K562 (cell line): ENCODE data around the gene SDSL. TPM values are rescaled to one million over a fixed set of nuclear protein-coding genes. Genes with fewer than 3 reads are reported as not detected.

Experiments used
- ATAC-seq: fragments of 200-7000 bp; cut with Tn5 transposase; 3 replicates; pipeline ENCODE4 v1.9.1; 2020; ENCODE audit warnings: moderate library complexity
- BruUV-seq: library from RNA; stranded (reverse); fragments of 400-500 nt; replicated peaks from 2 replicates; lab custom pipeline; 2021; lab: Mats Ljungman, UMichigan
- CTCF ChIA-PET: fragments of 300-600 bp; formaldehyde crosslinking; extraction: SDS; loops from one replicate; lab custom pipeline; 2021; ENCODE audit warnings: low intra/inter-chr PET ratio; lab: Yijun Ruan, JAX
- POLR2A ChIA-PET: fragments of 300-600, 350-650 bp; sonication (Branson Sonifier 250); formaldehyde crosslinking; extraction: SDS; loops from one replicate; lab custom pipeline; 2021; ENCODE audit warnings: antibody characterized with exemption, inconsistent platforms; lab: Yijun Ruan, JAX
- DNase-seq, 4 experiments: peaks; one replicate each; pipeline versions ENCODE4 v3.0.0 to v3.0.0-alpha.2; 2011 to 2018; ENCODE audit warnings: low spot score in 3 of 4, mixed read lengths in 3 of 4; ENCODE audit errors: extremely low read depth in 1 of 4
- FAIRE-seq: peaks from 2 replicates; lab custom pipeline; 2011; peaks lifted over from hg19 to GRCh38; lab: Jason Lieb, UNC
- H2AFZ ChIP-seq: 2 replicates; pipeline ENCODE4 v1.6.0; 2011; ENCODE audit warnings: low read depth, low read length, control low read depth, inconsistent platforms
- H3K27ac ChIP-seq: fragments of 200-600 bp; 3 replicates; pipeline ENCODE4 v1.8.0; 2011; ENCODE audit warnings: low read depth, mild to moderate bottlenecking, control low read depth, inconsistent platforms, low read length, moderate library complexity, mixed read lengths; ENCODE audit errors: extremely low read depth
- H3K27me3 ChIP-seq, 2 experiments: fragments of 300-600 bp in 1 of 2; 2 replicates in 1 of 2; 3 replicates in 1 of 2; pipeline versions ENCODE4 v1.6.0 to v1.8.0; 2011; ENCODE audit warnings: inconsistent platforms in 2 of 2, low read length in 2 of 2, mild to moderate bottlenecking in 1 of 2, mixed read lengths in 1 of 2, moderate library complexity in 1 of 2; ENCODE audit not compliant: control insufficient read depth in 2 of 2, insufficient read depth in 2 of 2
- H3K36me3 ChIP-seq: fragments of 300-600 bp; 3 replicates; pipeline ENCODE4 v1.8.0; 2011; ENCODE audit warnings: mild to moderate bottlenecking, low read length, inconsistent platforms; ENCODE audit not compliant: control insufficient read depth, insufficient read depth
- H3K4me1 ChIP-seq, 2 experiments: fragments of 200-600 bp in 1 of 2; replicated peaks in 1 of 2; 2 replicates in 1 of 2; 3 replicates in 1 of 2; pipeline versions ENCODE4 v1.5.1 to v1.8.0; 2011; ENCODE audit warnings: inconsistent platforms in 2 of 2, low read length in 2 of 2, mild to moderate bottlenecking in 1 of 2, mixed read lengths in 1 of 2, moderate library complexity in 1 of 2; ENCODE audit not compliant: control insufficient read depth in 2 of 2, insufficient read depth in 2 of 2
- H3K4me2 ChIP-seq: 2 replicates; pipeline ENCODE4 v1.6.1; 2011; ENCODE audit warnings: low read length, control low read depth, inconsistent platforms, mixed read lengths; ENCODE audit not compliant: insufficient read depth
- H3K4me3 ChIP-seq: fragments of 200-600 bp; sonication (generic), shearing (Covaris generic); 2 replicates; pipeline ENCODE4 v1.5.1; 2016; ENCODE audit warnings: control low read depth, inconsistent platforms
- H3K79me2 ChIP-seq: fragments of 200-600 bp; 3 replicates; pipeline ENCODE4 v1.8.0; 2011; ENCODE audit warnings: low read length, inconsistent platforms; ENCODE audit not compliant: control insufficient read depth, insufficient read depth
- H3K9ac ChIP-seq, 2 experiments: 2 replicates each; pipeline versions ENCODE4 v1.6.0 to v1.6.1; 2011; ENCODE audit warnings: low read depth in 2 of 2, low read length in 2 of 2, control low read depth in 1 of 2, inconsistent platforms in 1 of 2, mild to moderate bottlenecking in 1 of 2, mixed read lengths in 1 of 2; ENCODE audit not compliant: insufficient read depth in 1 of 2
- H3K9me1 ChIP-seq: one replicate; pipeline ENCODE4 v1.6.0; 2011; ENCODE audit warnings: inconsistent platforms, mild to moderate bottlenecking, low read length, moderate library complexity; ENCODE audit not compliant: control insufficient read depth, insufficient read depth
- H3K9me3 ChIP-seq: replicated peaks from 2 replicates; pipeline ENCODE4 v1.5.1; 2011; ENCODE audit warnings: low read depth, low read length, inconsistent platforms; ENCODE audit not compliant: control insufficient read depth, insufficient read depth
- H4K20me1 ChIP-seq: replicated peaks from 2 replicates; pipeline ENCODE4 v1.6.1; 2011; ENCODE audit warnings: low read length, inconsistent platforms, mixed read lengths; ENCODE audit not compliant: control insufficient read depth, insufficient read depth
- CCAR2 ChIP-seq: fragments of 200-400 bp; formaldehyde crosslinking; IDR thresholded peaks from 2 replicates; pipeline ENCODE4 v1.6.1; 2017; ENCODE audit warnings: mild to moderate bottlenecking, low read depth, low read length
- CREB3L1 ChIP-seq: fragments of 450-650 bp; IDR thresholded peaks from 2 replicates; pipeline ENCODE4 v1.6.1; 2014; ENCODE audit warnings: low read depth, mild to moderate bottlenecking, moderate library complexity, borderline replicate concordance
- FOXK2 ChIP-seq, 2 experiments: fragments of 450-650 bp; IDR thresholded peaks in 1 of 2; conservative IDR thresholded peaks in 1 of 2; 2 replicates each; pipeline ENCODE4 v1.6.1; 2016; ENCODE audit warnings: low read depth in 2 of 2, mild to moderate bottlenecking in 1 of 2
- FOXP1 ChIP-seq: sonication (generic); formaldehyde crosslinking; IDR thresholded peaks from 2 replicates; pipeline ENCODE4 v1.8.0; 2022; ENCODE audit warnings: mild to moderate bottlenecking, missing genetic modification reagents
- MNT ChIP-seq, 2 experiments: fragments of 450-650 bp; conservative IDR thresholded peaks; 2 replicates each; pipeline ENCODE4 v1.6.1; 2017; ENCODE audit warnings: mild to moderate bottlenecking in 2 of 2, moderate library complexity in 2 of 2
- RAD51 ChIP-seq: fragments of 450-650 bp; IDR thresholded peaks from 2 replicates; pipeline ENCODE4 v1.7.1; 2016; ENCODE audit warnings: low read depth, mild to moderate bottlenecking, borderline replicate concordance
- RBM25 ChIP-seq: fragments of 200-400 bp; formaldehyde crosslinking; IDR thresholded peaks from 2 replicates; pipeline ENCODE4 v1.6.1; 2018; ENCODE audit warnings: low read length, low read depth, moderate library complexity; ENCODE audit not compliant: severe bottlenecking
- TAF1 ChIP-seq: IDR thresholded peaks from 2 replicates; pipeline ENCODE4 v1.6.1; 2011; ENCODE audit warnings: mild to moderate bottlenecking, low read length, moderate library complexity; ENCODE audit not compliant: insufficient read depth, control insufficient read depth, severe bottlenecking; ENCODE audit errors: extremely low read depth
- TFAM ChIP-seq: fragments of 250-450 bp; sonication (Bioruptor Pico); conservative IDR thresholded peaks from 2 replicates; pipeline ENCODE4 v1.5.0; 2021; ENCODE audit warnings: mild to moderate bottlenecking, moderate library complexity
- TSC22D4 ChIP-seq: fragments of 450-650 bp; IDR thresholded peaks from 2 replicates; pipeline ENCODE4 v1.6.1; 2016; ENCODE audit warnings: missing genetic modification characterization, missing biosample characterization, control low read depth
- ZBTB2 ChIP-seq: fragments of 450-650 bp; IDR thresholded peaks from 2 replicates; pipeline ENCODE4 v1.6.1; 2016; ENCODE audit warnings: antibody characterized with exemption
- ZNF695 ChIP-seq: fragments of 450-650 bp; formaldehyde crosslinking; IDR thresholded peaks from 2 replicates; pipeline ENCODE4 v1.4.0; 2020; ENCODE audit warnings: mild to moderate bottlenecking, moderate library complexity
- WGBS: fragments of 100-300 bp; shearing (Covaris generic); methylation state at CpG from one replicate; pipeline ENCODE4 v1.1.6; 2016; ENCODE audit warnings: low coverage, mixed read lengths; ENCODE audit not compliant: insufficient coverage; ENCODE audit errors: missing lambda C conversion rate; 5-methylcytosine and 5-hydroxymethylcytosine counted together
- in situ Hi-C: fragments of 300-500 bp; cut with MboI; formaldehyde crosslinking; loops from 4 replicates; pipeline ENCODE4 v1.15.0; 2018; ENCODE audit warnings: inconsistent platforms, mixed read lengths
- intact Hi-C: fragments of 100-400 bp; cut with micrococcal nuclease; formaldehyde crosslinking; loops from 2 replicates; pipeline ENCODE4 v1.14.2; 2022
- polyA plus RNA-seq, 8 experiments: library from polyadenylated mRNA; depleted of rRNA in 4 of 8; stranded (reverse) in 5 of 8; unstranded in 3 of 8; fragments of >200 nt; fragmentation: Nextera tagmentation in 2 of 8; fragmentation: Illumina TruSeq in 1 of 8; extraction: Ambion mirVana in 2 of 8; extraction: Trizol in 1 of 8; gene quantifications; 2 replicates each; pipeline versions ENCODE4 v1.2.1 to v1.2.3, GENCODE V29; 2011 to 2014; ENCODE audit warnings: inconsistent platforms in 1 of 8, missing spikeins in 1 of 8
- total RNA-seq, 7 experiments: library from RNA; depleted of rRNA in 6 of 7; stranded (reverse); fragments of >200 nt in 6 of 7; fragmentation: Illumina TruSeq in 2 of 7; extraction: Trizol in 2 of 7; gene quantifications; 2 replicates each; pipeline versions ENCODE4 v1.2.1 to v1.2.3, GENCODE V29; 2011 to 2021; ENCODE audit warnings: low replicate concordance in 1 of 7

Gene SDSL
- total and polyA plus RNA-seq, 9 of the 15 experiments (the other 6 are each of a cell fraction or from before 2014, with no cell fraction given): 0.31 to 11.0 (median 7.4) TPM

GRCh38 chr12:113427882-113428281 is 5.7 kb downstream of the SDSL start:
- Histone ChIP-seq H2AFZ (no peak overlapping the region), H3K27ac (no peak overlapping the region), H3K79me2 (peaks cover 7% of the 10 kb centered on the region), H3K36me3 (peaks cover 5% of the 10 kb centered on the region; the same call in 1 of the 3 replicates), H3K4me2 (no peak overlapping the region), H4K20me1 (no peaks in the 10 kb centered on the region), H3K9ac (no peak overlapping the region; a peak in 1 of 4 replicates), H3K9me1 (no peaks in the 10 kb centered on the region), H3K4me1 (peaks cover 6 to 12% of the 10 kb centered on the region in 2 experiments; a peak in 4 of 5 replicates), H3K4me3 (no peak overlapping the region), H3K9me3 (peaks cover 4% of the 10 kb centered on the region; the same call in 1 of the 2 replicates), H3K27me3 (peaks cover 0 to 4% of the 10 kb centered on the region in 2 experiments; a peak in 1 of 5 replicates)
- TF ChIP-seq RAD51 (no peak), FOXK2 (conservative IDR thresholded peaks at IDR 0.05 in 1 of 2, IDR thresholded peaks at IDR 0.05 in 1 of 2; ENCODE audit: low read depth in 2 of 2) (no peak), CREB3L1 (no peak), FOXP1 (no peak), CCAR2 (no peak), ZBTB2 (no peak), TSC22D4 (tag) (no peak), TAF1 (no peak), ZNF695 (CRISPR knock-in tag) (no peak), RBM25 (no peak), MNT (conservative IDR thresholded peaks at IDR 0.05) (no peak), TFAM (CRISPR knock-in tag) (no peak)
- in situ Hi-C loops: no loop called here
- 10% methylated on average over 8 of the region's 9 CpGs for WGBS
- DNase-seq (no peak), FAIRE-seq (no peak), ATAC-seq (no peak)
- ChIA-PET POLR2A (no interaction called here), CTCF (no interaction called here)
- intact Hi-C loops: loop anchor here (5.0 kb wide), 1 partner anchor 101 kb away; no protein-coding TSS in a partner anchor
- no TSS peak for BruUV-seq
